ENCODE data around the gene GRID2. TPM values are rescaled to one million over a fixed set of nuclear protein-coding genes. Genes with fewer than 3 reads are reported as not detected.

The GRID2 gene
- polyA plus RNA-seq, 1 donor (not counting 4 experiments of a cell fraction or from before 2014, with no cell fraction given) = not detected

DNA sequence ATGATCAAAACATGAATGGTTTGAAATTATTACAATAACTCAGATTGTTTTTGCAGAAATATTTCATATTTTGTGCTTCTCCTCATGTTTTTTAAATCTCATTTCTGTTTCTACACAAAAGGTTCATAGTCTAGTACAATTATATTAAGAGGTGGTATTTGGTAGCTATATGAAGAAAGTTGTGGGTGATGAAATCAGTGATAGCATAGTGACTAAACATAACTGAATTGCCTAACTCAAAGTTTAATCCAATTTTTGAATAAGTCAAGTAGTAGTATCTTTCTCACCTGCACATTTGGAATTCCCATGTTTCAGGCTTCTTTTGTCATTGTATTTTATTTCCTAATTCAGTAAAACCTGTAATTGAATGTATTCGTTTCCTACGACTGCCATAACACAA, 648.7 kb downstream of the GRID2 start:
- dilution Hi-C loops (cut with MboI; ENCODE audit: extremely low pct_ligation_motif_present, low sequenced_read_pairs) = no loop called here
- Histone ChIP-seq H4K20me1 (ENCODE audit: control insufficient read depth, extremely low read depth, insufficient read depth, low read length) (no peaks in the 10 kb centered on the region), H2AFZ (ENCODE audit: control insufficient read depth, low read length) (no peak overlapping the region), H3K4me2 (ENCODE audit: control insufficient read depth, extremely low read depth, insufficient read depth, low read depth, low read length) (no peak overlapping the region), H3K9me1 (ENCODE audit: control insufficient read depth, extremely low read depth, insufficient read depth, low read length) (no peaks in the 10 kb centered on the region), H3K4me1 (ENCODE audit: control insufficient read depth, extremely low read depth, insufficient read depth, low read length) (no peaks in the 10 kb centered on the region), H3K27ac (ENCODE audit: control insufficient read depth, insufficient read depth, low read length) (no peak overlapping the region), H3K79me2 (ENCODE audit: control insufficient read depth, insufficient read depth, low read length) (no peaks in the 10 kb centered on the region), H3K9ac (ENCODE audit: control insufficient read depth, extremely low read depth, insufficient read depth, low read length) (no peak overlapping the region), H3K27me3 (ENCODE audit: control insufficient read depth, extremely low read depth, insufficient read depth, low read length) (no peaks in the 10 kb centered on the region), H3K4me3 (ENCODE audit: control insufficient read depth in 2 of 3, extremely low read depth in 1 of 3, insufficient read depth in 2 of 3, low read depth in 1 of 3, low read length in 3 of 3) (no peak overlapping the region), H3K9me3 (ENCODE audit: control insufficient read depth, low read depth, low read length) (no peaks in the 10 kb centered on the region), H3K36me3 (ENCODE audit: control insufficient read depth in 2 of 2, extremely low read depth in 1 of 2, insufficient read depth in 2 of 2, low read length in 2 of 2) (no peaks in the 10 kb centered on the region)
- DNase-seq (ENCODE audit: low read depth, low spot score) (no peak), FAIRE-seq (no peak)
- TF ChIP-seq EZH2 (IDR thresholded peaks at IDR 0.05; ENCODE audit: low read length) = no peak
- TF ChIP-seq, protein P1, sequence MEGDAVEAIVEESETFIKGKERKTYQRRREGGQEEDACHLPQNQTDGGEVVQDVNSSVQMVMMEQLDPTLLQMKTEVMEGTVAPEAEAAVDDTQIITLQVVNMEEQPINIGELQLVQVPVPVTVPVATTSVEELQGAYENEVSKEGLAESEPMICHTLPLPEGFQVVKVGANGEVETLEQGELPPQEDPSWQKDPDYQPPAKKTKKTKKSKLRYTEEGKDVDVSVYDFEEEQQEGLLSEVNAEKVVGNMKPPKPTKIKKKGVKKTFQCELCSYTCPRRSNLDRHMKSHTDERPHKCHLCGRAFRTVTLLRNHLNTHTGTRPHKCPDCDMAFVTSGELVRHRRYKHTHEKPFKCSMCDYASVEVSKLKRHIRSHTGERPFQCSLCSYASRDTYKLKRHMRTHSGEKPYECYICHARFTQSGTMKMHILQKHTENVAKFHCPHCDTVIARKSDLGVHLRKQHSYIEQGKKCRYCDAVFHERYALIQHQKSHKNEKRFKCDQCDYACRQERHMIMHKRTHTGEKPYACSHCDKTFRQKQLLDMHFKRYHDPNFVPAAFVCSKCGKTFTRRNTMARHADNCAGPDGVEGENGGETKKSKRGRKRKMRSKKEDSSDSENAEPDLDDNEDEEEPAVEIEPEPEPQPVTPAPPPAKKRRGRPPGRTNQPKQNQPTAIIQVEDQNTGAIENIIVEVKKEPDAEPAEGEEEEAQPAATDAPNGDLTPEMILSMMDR (optimal IDR thresholded peaks at IDR 0.05 in 1 of 3, IDR thresholded peaks at IDR 0.05 in 1 of 3, conservative IDR thresholded peaks at IDR 0.05 in 1 of 3; ENCODE audit: extremely low read depth in 1 of 3, insufficient read depth in 2 of 3, low read length in 3 of 3) = no peak

DNA sequence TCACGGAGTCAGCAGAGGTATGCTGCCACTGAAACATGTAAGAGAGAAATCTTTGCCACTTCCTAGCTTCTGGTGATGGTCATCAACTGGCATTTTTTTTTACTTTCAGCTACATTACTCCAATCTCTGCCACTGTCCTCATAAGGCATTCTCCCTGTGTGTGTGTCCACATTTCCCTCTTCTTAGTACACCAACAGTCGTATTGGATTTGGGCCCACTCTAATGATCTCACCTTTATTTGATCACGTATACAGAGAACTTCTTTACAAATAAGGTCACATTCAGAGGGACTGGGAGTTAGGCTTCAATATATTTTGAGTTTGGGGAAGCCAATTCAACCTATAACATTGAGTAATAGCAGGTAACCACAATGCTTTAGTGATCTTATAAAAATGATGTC, 649.1 kb downstream of the GRID2 start:
- H3K4me2 ChIP-seq (ENCODE audit: control insufficient read depth, extremely low read depth, insufficient read depth, low read depth, low read length) = no peak overlapping the region
- no peaks in the 10 kb centered on the region for H3K9me3 ChIP-seq (ENCODE audit: control insufficient read depth, low read depth, low read length)
- no peaks in the 10 kb centered on the region for H3K9me1 ChIP-seq (ENCODE audit: control insufficient read depth, extremely low read depth, insufficient read depth, low read length)
- H3K4me3 ChIP-seq (ENCODE audit: control insufficient read depth in 2 of 3, extremely low read depth in 1 of 3, insufficient read depth in 2 of 3, low read depth in 1 of 3, low read length in 3 of 3) = no peak overlapping the region
- H3K36me3 ChIP-seq (ENCODE audit: control insufficient read depth in 2 of 2, extremely low read depth in 1 of 2, insufficient read depth in 2 of 2, low read length in 2 of 2) = no peaks in the 10 kb centered on the region
- DNase-seq (ENCODE audit: low read depth, low spot score) = no peak
- no peaks in the 10 kb centered on the region for H3K4me1 ChIP-seq (ENCODE audit: control insufficient read depth, extremely low read depth, insufficient read depth, low read length)
- dilution Hi-C loops (cut with MboI; ENCODE audit: extremely low pct_ligation_motif_present, low sequenced_read_pairs) = no loop called here
- H3K9ac ChIP-seq (ENCODE audit: control insufficient read depth, extremely low read depth, insufficient read depth, low read length) = no peak overlapping the region
- TF ChIP-seq, protein P1 (optimal IDR thresholded peaks at IDR 0.05 in 1 of 3, IDR thresholded peaks at IDR 0.05 in 1 of 3, conservative IDR thresholded peaks at IDR 0.05 in 1 of 3; ENCODE audit: extremely low read depth in 1 of 3, insufficient read depth in 2 of 3, low read length in 3 of 3) = no peak
- no peak for TF ChIP-seq EZH2 (IDR thresholded peaks at IDR 0.05; ENCODE audit: low read length)
- no peak overlapping the region for H3K27ac ChIP-seq (ENCODE audit: control insufficient read depth, insufficient read depth, low read length)
- FAIRE-seq = no peak
- H3K79me2 ChIP-seq (ENCODE audit: control insufficient read depth, insufficient read depth, low read length) = no peaks in the 10 kb centered on the region
- no peaks in the 10 kb centered on the region for H3K27me3 ChIP-seq (ENCODE audit: control insufficient read depth, extremely low read depth, insufficient read depth, low read length)
- H4K20me1 ChIP-seq (ENCODE audit: control insufficient read depth, extremely low read depth, insufficient read depth, low read length) = no peaks in the 10 kb centered on the region
- H2AFZ ChIP-seq (ENCODE audit: control insufficient read depth, low read length) = no peak overlapping the region
